Measurements from ENCODE around the gene PCNX2.

PCNX2 gene

DNA sequence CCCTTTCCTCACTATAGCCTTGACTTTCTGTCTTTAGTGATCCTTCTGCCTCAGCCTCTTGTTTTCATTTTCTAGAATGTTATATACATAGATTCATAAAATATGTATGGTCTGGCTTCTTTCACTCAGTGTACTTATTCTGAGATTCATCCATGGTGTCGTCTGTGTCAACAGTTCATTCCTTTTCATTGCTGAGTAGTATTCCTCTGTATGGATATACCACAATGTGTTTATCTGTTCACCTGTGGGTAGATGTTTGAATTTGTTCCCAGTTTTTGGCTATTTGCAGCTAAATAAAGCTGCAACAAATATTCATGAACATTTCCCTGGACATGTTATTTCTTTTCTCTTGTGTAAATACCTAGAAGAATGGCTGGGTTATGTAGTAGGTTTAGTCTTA is 131.8 kb downstream of the PCNX2 start:
- in situ Hi-C loops (cut with HindIII; ENCODE audit: low pct_ligation_motif_present, low sequenced_read_pairs), result no loop called here
- no peaks in the 10 kb centered on the region for H3K27me3 ChIP-seq (replicated peaks)
- no peak overlapping the region for H3K27ac ChIP-seq
- DNase-seq, result no peak
- TF ChIP-seq, protein P1, sequence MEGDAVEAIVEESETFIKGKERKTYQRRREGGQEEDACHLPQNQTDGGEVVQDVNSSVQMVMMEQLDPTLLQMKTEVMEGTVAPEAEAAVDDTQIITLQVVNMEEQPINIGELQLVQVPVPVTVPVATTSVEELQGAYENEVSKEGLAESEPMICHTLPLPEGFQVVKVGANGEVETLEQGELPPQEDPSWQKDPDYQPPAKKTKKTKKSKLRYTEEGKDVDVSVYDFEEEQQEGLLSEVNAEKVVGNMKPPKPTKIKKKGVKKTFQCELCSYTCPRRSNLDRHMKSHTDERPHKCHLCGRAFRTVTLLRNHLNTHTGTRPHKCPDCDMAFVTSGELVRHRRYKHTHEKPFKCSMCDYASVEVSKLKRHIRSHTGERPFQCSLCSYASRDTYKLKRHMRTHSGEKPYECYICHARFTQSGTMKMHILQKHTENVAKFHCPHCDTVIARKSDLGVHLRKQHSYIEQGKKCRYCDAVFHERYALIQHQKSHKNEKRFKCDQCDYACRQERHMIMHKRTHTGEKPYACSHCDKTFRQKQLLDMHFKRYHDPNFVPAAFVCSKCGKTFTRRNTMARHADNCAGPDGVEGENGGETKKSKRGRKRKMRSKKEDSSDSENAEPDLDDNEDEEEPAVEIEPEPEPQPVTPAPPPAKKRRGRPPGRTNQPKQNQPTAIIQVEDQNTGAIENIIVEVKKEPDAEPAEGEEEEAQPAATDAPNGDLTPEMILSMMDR (IDR thresholded peaks at IDR 0.05; ENCODE audit: low read depth, low read length, missing control alignments), result no peak
- no peak overlapping the region for H3K4me3 ChIP-seq (ENCODE audit: low read depth, low read length)
- no peaks in the 10 kb centered on the region for H3K36me3 ChIP-seq (replicated peaks)

DNA sequence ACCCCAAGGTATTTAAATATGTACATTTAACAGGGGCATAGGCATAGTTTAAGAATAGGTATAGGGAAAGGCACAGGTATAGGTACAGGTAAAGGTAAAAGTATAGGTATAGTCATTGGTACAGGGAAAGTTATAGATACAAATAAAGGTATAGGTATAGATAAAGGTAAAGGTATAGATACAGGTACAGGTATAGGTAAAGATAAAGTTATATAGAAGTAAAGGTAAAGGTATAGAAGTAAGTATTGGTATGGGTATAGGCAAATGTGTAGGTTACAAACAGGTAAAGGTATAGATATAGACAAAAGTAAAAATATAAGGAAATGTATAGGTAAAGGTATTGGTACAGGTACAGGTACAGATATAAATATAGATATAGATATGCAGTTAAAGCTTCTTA is 137.2 kb downstream of the PCNX2 start:
- in situ Hi-C loops (cut with HindIII; ENCODE audit: low pct_ligation_motif_present, low sequenced_read_pairs), result no loop called here
- DNase-seq, result no peak
- no peak overlapping the region for H3K4me3 ChIP-seq (ENCODE audit: low read depth, low read length)
- H3K36me3 ChIP-seq (replicated peaks), result no peaks in the 10 kb centered on the region
- TF ChIP-seq, protein P1 (IDR thresholded peaks at IDR 0.05; ENCODE audit: low read depth, low read length, missing control alignments), result no peak
- H3K27ac ChIP-seq, result no peak overlapping the region
- no peaks in the 10 kb centered on the region for H3K27me3 ChIP-seq (replicated peaks)

DNA sequence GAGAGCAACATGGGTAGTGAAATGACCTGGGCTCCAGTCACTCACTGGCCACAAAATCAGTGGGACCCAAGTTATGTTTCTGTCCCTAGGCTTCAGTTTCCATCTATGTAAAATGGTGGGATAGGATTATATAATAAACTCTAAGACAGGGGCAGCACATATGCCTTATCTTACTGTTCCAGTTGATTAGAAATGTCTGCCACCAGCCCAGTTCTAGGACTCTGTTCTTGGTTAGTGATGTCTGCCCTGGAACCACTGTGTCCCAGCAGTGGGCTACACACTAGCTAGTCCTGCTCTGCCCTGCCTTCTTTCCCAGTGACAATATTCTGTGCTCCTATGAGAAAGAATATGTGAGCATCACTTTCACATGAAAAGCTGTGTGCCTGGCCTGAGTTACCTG is 138.3 kb downstream of the PCNX2 start:
- Histone ChIP-seq H3K36me3 (replicated peaks) (no peaks in the 10 kb centered on the region), H3K27ac (no peak overlapping the region), H3K27me3 (replicated peaks) (no peaks in the 10 kb centered on the region), H3K4me3 (ENCODE audit: low read depth, low read length) (no peak overlapping the region)
- TF ChIP-seq, protein P1 (IDR thresholded peaks at IDR 0.05; ENCODE audit: low read depth, low read length, missing control alignments), result no peak
- DNase-seq, result no peak
- in situ Hi-C loops (cut with HindIII; ENCODE audit: low pct_ligation_motif_present, low sequenced_read_pairs), result no loop called here

DNA sequence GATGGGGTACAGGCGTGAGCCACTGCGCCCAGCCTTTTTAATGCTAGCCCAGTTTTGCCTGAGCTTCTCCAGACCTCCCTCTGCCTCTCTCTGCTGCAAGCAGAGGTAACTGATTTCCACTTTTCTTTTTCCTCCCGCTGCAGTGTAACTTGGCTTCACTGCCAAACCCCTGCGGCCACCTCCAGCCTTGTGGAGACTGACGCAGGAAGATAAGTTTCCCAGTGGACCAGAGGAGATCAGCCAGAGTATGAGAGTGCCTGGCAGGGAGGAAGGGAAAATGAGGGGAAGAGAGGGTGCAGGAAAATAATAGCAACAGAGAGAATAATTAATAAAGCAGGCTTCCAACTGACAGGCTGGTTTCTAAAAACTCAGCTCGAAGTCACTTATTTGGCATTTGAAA is 143.7 kb downstream of the PCNX2 start:
- TF ChIP-seq, protein P1 (IDR thresholded peaks at IDR 0.05; ENCODE audit: low read depth, low read length, missing control alignments), result no peak
- no peak for DNase-seq
- in situ Hi-C loops (cut with HindIII; ENCODE audit: low pct_ligation_motif_present, low sequenced_read_pairs), result no loop called here
- Histone ChIP-seq H3K36me3 (replicated peaks) (no peaks in the 10 kb centered on the region), H3K27me3 (replicated peaks) (no peaks in the 10 kb centered on the region), H3K27ac (no peak overlapping the region), H3K4me3 (ENCODE audit: low read depth, low read length) (no peak overlapping the region)

DNA sequence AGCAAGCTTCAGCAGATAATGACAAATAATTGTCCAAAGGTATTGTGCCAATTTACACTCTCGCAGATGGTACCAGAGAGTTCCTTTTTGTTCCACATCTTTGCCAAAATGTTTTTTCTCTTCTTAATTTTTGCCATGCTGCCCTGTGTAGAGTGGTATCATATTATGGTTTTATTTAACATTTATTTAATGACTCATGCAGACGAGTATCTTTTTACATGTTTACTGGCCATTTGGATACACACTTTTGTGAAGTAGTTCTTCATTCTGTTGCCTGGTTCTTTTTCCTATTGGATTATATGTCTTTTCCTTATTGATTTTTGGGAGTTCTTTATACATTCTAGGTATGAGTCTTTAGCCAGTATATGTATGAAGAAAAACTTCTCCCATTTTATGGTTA is 151.1 kb downstream of the PCNX2 start:
- no peaks in the 10 kb centered on the region for H3K36me3 ChIP-seq (replicated peaks)
- H3K27me3 ChIP-seq (replicated peaks), result no peaks in the 10 kb centered on the region
- H3K4me3 ChIP-seq (ENCODE audit: low read depth, low read length), result no peak overlapping the region
- DNase-seq, result no peak
- TF ChIP-seq, protein P1 (IDR thresholded peaks at IDR 0.05; ENCODE audit: low read depth, low read length, missing control alignments), result no peak
- in situ Hi-C loops (cut with HindIII; ENCODE audit: low pct_ligation_motif_present, low sequenced_read_pairs), result no loop called here
- H3K27ac ChIP-seq, result no peak overlapping the region

DNA sequence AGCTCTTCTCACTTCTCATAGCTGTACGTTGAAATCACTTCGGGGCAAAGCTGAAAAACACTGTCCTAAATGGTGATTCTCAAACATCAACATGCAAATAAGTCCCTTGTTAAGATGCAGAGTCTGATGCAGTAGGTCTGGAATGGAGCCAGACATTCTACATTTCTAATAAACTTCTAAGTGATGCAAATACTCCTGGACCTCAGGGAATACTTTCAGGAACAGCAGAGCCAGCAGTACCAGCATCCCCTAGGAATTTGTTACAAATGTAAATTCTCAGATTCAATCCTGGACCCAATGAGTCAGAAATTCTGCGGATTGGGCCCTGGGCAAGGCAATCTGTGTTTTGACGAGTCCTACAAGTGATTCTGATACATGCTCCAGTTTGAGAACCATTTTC is 152.3 kb downstream of the PCNX2 start:
- Histone ChIP-seq H3K36me3 (replicated peaks) (no peaks in the 10 kb centered on the region), H3K27ac (no peak overlapping the region), H3K4me3 (ENCODE audit: low read depth, low read length) (no peak overlapping the region), H3K27me3 (replicated peaks) (no peaks in the 10 kb centered on the region)
- in situ Hi-C loops (cut with HindIII; ENCODE audit: low pct_ligation_motif_present, low sequenced_read_pairs), result no loop called here
- TF ChIP-seq, protein P1 (IDR thresholded peaks at IDR 0.05; ENCODE audit: low read depth, low read length, missing control alignments), result no peak
- DNase-seq, result no peak
